HG02973 (cell line): ENCODE data around the gene RIMKLA.

Source experiments
- ATAC-seq: cut with Tn5 transposase; IDR thresholded peaks from one replicate; pipeline ENCODE4 v1.9.1; 2021; ENCODE audit warnings: moderate library complexity; ENCODE audit not compliant: unreplicated experiment

The RIMKLA gene

GRCh38 chr1:42424201-42424600 is 43.6 kb downstream of the RIMKLA start:
- no peak for ATAC-seq

GRCh38 chr1:42427240-42427639 is 46.6 kb downstream of the RIMKLA start:
- ATAC-seq, result no peak

- ATAC-seq, result no peak
Measured at GRCh38 chr1:42429603-42430002, 49.0 kb downstream of the RIMKLA start.

- no peak for ATAC-seq
Measured at GRCh38 chr1:42430286-42431135, 49.9 kb downstream of the RIMKLA start.

- no peak for ATAC-seq
Measured at GRCh38 chr1:42431514-42431913, 50.9 kb downstream of the RIMKLA start.

- ATAC-seq, result no peak
Measured at GRCh38 chr1:42432714-42433113, 52.1 kb downstream of the RIMKLA start.

- ATAC-seq, result no peak
Measured at GRCh38 chr1:42433369-42433768, 52.8 kb downstream of the RIMKLA start.

- no peak for ATAC-seq
Measured at GRCh38 chr1:42434340-42434739, 53.7 kb downstream of the RIMKLA start.

- ATAC-seq, result no peak
Measured at GRCh38 chr1:42439940-42440339, 59.3 kb downstream of the RIMKLA start.

GRCh38 chr1:42442662-42443061 is 62.1 kb downstream of the RIMKLA start:
- no peak for ATAC-seq

- ATAC-seq, result no peak
Measured at GRCh38 chr1:42449256-42449655, 68.7 kb downstream of the RIMKLA start.

- no peak for ATAC-seq
Measured at GRCh38 chr1:42450061-42450460, 69.5 kb downstream of the RIMKLA start.

- no peak for ATAC-seq
Measured at GRCh38 chr1:42453386-42453785, 72.8 kb downstream of the RIMKLA start.

GRCh38 chr1:42454403-42454802 is 73.8 kb downstream of the RIMKLA start:
- no peak for ATAC-seq

GRCh38 chr1:42456010-42456753 is 75.6 kb downstream of the RIMKLA start, which contains the start of the genes PPCS and ZMYND12:
Gene PPCS, plus strand, starts transcription at chr1:42456543. Its CDS starts 23 bp downstream, at chr1:42456566.
Gene ZMYND12, minus strand, starts transcription at chr1:42456022. Its CDS starts 25 bp downstream, at chr1:42455997.
- peak; percentile 74 for ATAC-seq

- peak; percentile 54 for ATAC-seq
Measured at GRCh38 chr1:42456754-42457089, 76.1 kb downstream of the RIMKLA start.

- ATAC-seq, result no peak
Measured at GRCh38 chr1:42461196-42461595, 80.6 kb downstream of the RIMKLA start.

GRCh38 chr1:42462828-42463763 is 82.5 kb downstream of the RIMKLA start, which contains the start of gene CCDC30:
Gene CCDC30, plus strand, starts transcription at chr1:42463286. Its CDS starts 17,266 bp downstream, at chr1:42480552.
- ATAC-seq, result peak; percentile 98

GRCh38 chr1:42463921-42464320 is 83.3 kb downstream of the RIMKLA start:
- no peak for ATAC-seq

GRCh38 chr1:42466030-42466429 is 85.4 kb downstream of the RIMKLA start:
- ATAC-seq, result no peak

GRCh38 chr1:42469727-42470126 is 89.1 kb downstream of the RIMKLA start:
- ATAC-seq, result no peak
